ENCODE results near the gene CAMTA1. TPM values are rescaled to one million over a fixed set of nuclear protein-coding genes. Genes with fewer than 3 reads are reported as not detected.

Gene CAMTA1
- total RNA-seq, 1 experiment from 2014 or later: 85.2 TPM

GRCh38 chr1:7611421-7612010 lies 826.3 kb downstream of the CAMTA1 start:
- no peaks in the 10 kb centered on the region for H3K9me3 ChIP-seq (ENCODE audit: low read depth, low read length, poor library complexity, severe bottlenecking)
- ChIA-PET CTCF (no interaction called here), POLR2A (ENCODE audit: low non-redundant PET) (no interaction called here)
- no peak for DNase-seq (ENCODE audit: low spot score)
- BruUV-seq (replicated peaks): no TSS peak
- no peak overlapping the region for H3K4me3 ChIP-seq (ENCODE audit: low read depth, low read length, poor library complexity, severe bottlenecking)
- TF ChIP-seq EZH2 (IDR thresholded peaks at IDR 0.05; ENCODE audit: borderline replicate concordance, low read depth, low read length, poor library complexity, severe bottlenecking): no peak
- no peak for TF ChIP-seq CTCF (conservative IDR thresholded peaks at IDR 0.05; ENCODE audit: low read depth, low read length)
- H3K27ac ChIP-seq (ENCODE audit: low read depth, low read length, poor library complexity, severe bottlenecking): no peak overlapping the region
- H3K36me3 ChIP-seq (ENCODE audit: insufficient read depth, low read length, poor library complexity, severe bottlenecking): no peaks in the 10 kb centered on the region
- H3K4me1 ChIP-seq (ENCODE audit: insufficient read depth, low read length, poor library complexity, severe bottlenecking): no peaks in the 10 kb centered on the region
- H3K27me3 ChIP-seq (replicated peaks; ENCODE audit: insufficient read depth, low read depth, low read length, poor library complexity): no peaks in the 10 kb centered on the region
- intact Hi-C loops (cut with micrococcal nuclease; ENCODE audit: unreplicated experiment): no loop called here

- no TSS peak for BruUV-seq (replicated peaks)
- no peak overlapping the region for H3K4me3 ChIP-seq (ENCODE audit: low read depth, low read length, poor library complexity, severe bottlenecking)
- no peaks in the 10 kb centered on the region for H3K9me3 ChIP-seq (ENCODE audit: low read depth, low read length, poor library complexity, severe bottlenecking)
- POLR2A ChIA-PET (ENCODE audit: low non-redundant PET): no interaction called here
- no peak for DNase-seq (ENCODE audit: low spot score)
- TF ChIP-seq CTCF (conservative IDR thresholded peaks at IDR 0.05; ENCODE audit: low read depth, low read length) (no peak), EZH2 (IDR thresholded peaks at IDR 0.05; ENCODE audit: borderline replicate concordance, low read depth, low read length, poor library complexity, severe bottlenecking) (no peak)
- intact Hi-C loops (cut with micrococcal nuclease; ENCODE audit: unreplicated experiment): no loop called here
- no peak overlapping the region for H3K27ac ChIP-seq (ENCODE audit: low read depth, low read length, poor library complexity, severe bottlenecking)
- CTCF ChIA-PET: no interaction called here
- H3K36me3 ChIP-seq (ENCODE audit: insufficient read depth, low read length, poor library complexity, severe bottlenecking): no peaks in the 10 kb centered on the region
- no peaks in the 10 kb centered on the region for H3K27me3 ChIP-seq (replicated peaks; ENCODE audit: insufficient read depth, low read depth, low read length, poor library complexity)
- no peaks in the 10 kb centered on the region for H3K4me1 ChIP-seq (ENCODE audit: insufficient read depth, low read length, poor library complexity, severe bottlenecking)
Measured at GRCh38 chr1:7613106-7613850, 828.0 kb downstream of the CAMTA1 start.

- POLR2A ChIA-PET (ENCODE audit: low non-redundant PET): no interaction called here
- no peak for TF ChIP-seq EZH2 (IDR thresholded peaks at IDR 0.05; ENCODE audit: borderline replicate concordance, low read depth, low read length, poor library complexity, severe bottlenecking)
- no peak for TF ChIP-seq CTCF (conservative IDR thresholded peaks at IDR 0.05; ENCODE audit: low read depth, low read length)
- no peaks in the 10 kb centered on the region for H3K36me3 ChIP-seq (ENCODE audit: insufficient read depth, low read length, poor library complexity, severe bottlenecking)
- no peaks in the 10 kb centered on the region for H3K9me3 ChIP-seq (ENCODE audit: low read depth, low read length, poor library complexity, severe bottlenecking)
- CTCF ChIA-PET: no interaction called here
- intact Hi-C loops (cut with micrococcal nuclease; ENCODE audit: unreplicated experiment): no loop called here
- no peak for DNase-seq (ENCODE audit: low spot score)
- no peak overlapping the region for H3K27ac ChIP-seq (ENCODE audit: low read depth, low read length, poor library complexity, severe bottlenecking)
- H3K4me1 ChIP-seq (ENCODE audit: insufficient read depth, low read length, poor library complexity, severe bottlenecking): no peaks in the 10 kb centered on the region
- BruUV-seq (replicated peaks): no TSS peak
- H3K4me3 ChIP-seq (ENCODE audit: low read depth, low read length, poor library complexity, severe bottlenecking): no peak overlapping the region
- no peaks in the 10 kb centered on the region for H3K27me3 ChIP-seq (replicated peaks; ENCODE audit: insufficient read depth, low read depth, low read length, poor library complexity)
Measured at GRCh38 chr1:7613851-7614205, 828.6 kb downstream of the CAMTA1 start.

All from A673 (cell line).